ENCODE measurements around the gene EPHA7. TPM values are rescaled to one million over a fixed set of nuclear protein-coding genes. Genes with fewer than 3 reads are reported as not detected.
A peak's percentile ranks its signal among the peaks of the same experiment; 100 is the strongest.

The EPHA7 gene
- total and polyA plus RNA-seq, 2 of the 13 experiments (the other 11 are each of a cell fraction or from before 2014, with no cell fraction given): not detected

- Histone ChIP-seq H3K9ac (ENCODE audit: insufficient read depth, low read depth, low read length) (no peak overlapping the region), H3K4me3 (replicated peaks in 1 of 3; ENCODE audit: insufficient read depth in 1 of 3, low read depth in 2 of 3, low read length in 3 of 3) (no peak overlapping the region), H2AFZ (ENCODE audit: low read length) (no peak overlapping the region), H3K27ac (ENCODE audit: extremely low read length, insufficient read depth, low read length) (no peak overlapping the region), H3K9me3 (ENCODE audit: low read length) (no peaks in the 10 kb centered on the region), H3K36me3 (replicated peaks in 1 of 2; ENCODE audit: control insufficient read depth in 1 of 2, insufficient read depth in 2 of 2, low read length in 2 of 2) (no peaks in the 10 kb centered on the region), H3K27me3 (ENCODE audit: control insufficient read depth in 1 of 2, insufficient read depth in 2 of 2, low read length in 2 of 2) (no peaks in the 10 kb centered on the region), H3K79me2 (ENCODE audit: insufficient read depth, low read length) (no peaks in the 10 kb centered on the region), H4K20me1 (ENCODE audit: insufficient read depth, low read length) (no peaks in the 10 kb centered on the region), H3K4me2 (ENCODE audit: low read depth, low read length) (no peak overlapping the region), H3K4me1 (ENCODE audit: insufficient read depth, low read length) (no peaks in the 10 kb centered on the region)
- FAIRE-seq (no peak), ATAC-seq (no peak), DNase-seq (ENCODE audit: low spot score) (no peak)
- CTCF ChIA-PET (ENCODE audit: low intra/inter-chr PET ratio, low total read pairs): no interaction called here
- POLR2A ChIA-PET: no interaction called here
- BruUV-seq (replicated peaks): no TSS peak
- WGBS (ENCODE audit: low lambda C conversion rate): 10% methylated on average over 3 of the region's 3 CpGs
- intact Hi-C loops (cut with micrococcal nuclease; ENCODE audit: unreplicated experiment) (no loop called here), in situ Hi-C loops (cut with HindIII; ENCODE audit: extremely low pct_ligation_motif_present, low pct_unique_long_range_greater_than_20kb) (no loop called here)
- TF ChIP-seq TP53 (CRISPR knock-in tag; conservative IDR thresholded peaks at IDR 0.05) (no peak), MEIS2 (CRISPR knock-in tag; IDR thresholded peaks at IDR 0.05) (no peak), ZNF44 (CRISPR knock-in tag; IDR thresholded peaks at IDR 0.05) (no peak), ZBTB44 (CRISPR knock-in tag; IDR thresholded peaks at IDR 0.05) (no peak)
Measured at GRCh38 chr6:93235775-93236174, 183.6 kb downstream of the EPHA7 start.

GRCh38 chr6:93226822-93227221, 192.5 kb downstream of the EPHA7 start:
- no peak overlapping the region for H3K4me3 ChIP-seq (replicated peaks in 1 of 3; ENCODE audit: insufficient read depth in 1 of 3, low read depth in 2 of 3, low read length in 3 of 3)
- no peaks in the 10 kb centered on the region for H3K27me3 ChIP-seq (ENCODE audit: control insufficient read depth in 1 of 2, insufficient read depth in 2 of 2, low read length in 2 of 2)
- H3K27ac ChIP-seq (ENCODE audit: extremely low read length, insufficient read depth, low read length): no peak overlapping the region
- BruUV-seq (replicated peaks): no TSS peak
- H3K9me3 ChIP-seq (ENCODE audit: low read length): no peaks in the 10 kb centered on the region
- intact Hi-C loops (cut with micrococcal nuclease; ENCODE audit: unreplicated experiment) (no loop called here), in situ Hi-C loops (cut with HindIII; ENCODE audit: extremely low pct_ligation_motif_present, low pct_unique_long_range_greater_than_20kb) (no loop called here)
- H3K9ac ChIP-seq (ENCODE audit: insufficient read depth, low read depth, low read length): no peak overlapping the region
- H4K20me1 ChIP-seq (ENCODE audit: insufficient read depth, low read length): no peaks in the 10 kb centered on the region
- no peaks in the 10 kb centered on the region for H3K79me2 ChIP-seq (ENCODE audit: insufficient read depth, low read length)
- 0% methylated on average over 1 of the region's 1 CpG for whole genome bisulfite sequencing (ENCODE audit: low lambda C conversion rate)
- H3K4me1 ChIP-seq (ENCODE audit: insufficient read depth, low read length): no peaks in the 10 kb centered on the region
- DNase-seq (ENCODE audit: low spot score): no peak
- no peaks in the 10 kb centered on the region for H3K36me3 ChIP-seq (replicated peaks in 1 of 2; ENCODE audit: control insufficient read depth in 1 of 2, insufficient read depth in 2 of 2, low read length in 2 of 2)
- no peak overlapping the region for H2AFZ ChIP-seq (ENCODE audit: low read length)
- no peak overlapping the region for H3K4me2 ChIP-seq (ENCODE audit: low read depth, low read length)
- ChIA-PET CTCF (ENCODE audit: low intra/inter-chr PET ratio, low total read pairs) (no interaction called here), POLR2A (no interaction called here)
- ATAC-seq: peak; percentile 70
- FAIRE-seq: no peak
- no peak for TF ChIP-seq ZNF580 (CRISPR knock-in tag; IDR thresholded peaks at IDR 0.05; ENCODE audit: borderline replicate concordance, low read depth)
- TF ChIP-seq BCL6 (CRISPR knock-in tag; IDR thresholded peaks at IDR 0.05): 0 out of 2 replicates have a peak, but pooled peaks have one; percentile 24
- no peak for TF ChIP-seq ZHX2 (IDR thresholded peaks at IDR 0.05; ENCODE audit: low read depth)
- no peak for TF ChIP-seq ZHX2 (CRISPR knock-in tag; IDR thresholded peaks at IDR 0.05; ENCODE audit: borderline replicate concordance)
- no peak for TF ChIP-seq CREBL2 (CRISPR knock-in tag; IDR thresholded peaks at IDR 0.05; ENCODE audit: borderline replicate concordance)
- no peak for TF ChIP-seq ZNF781 (CRISPR knock-in tag; IDR thresholded peaks at IDR 0.05; ENCODE audit: borderline replicate concordance, not compliant biosample characterization)
- no peak for TF ChIP-seq SRSF4 (IDR thresholded peaks at IDR 0.05; ENCODE audit: low read depth, low read length, poor library complexity, severe bottlenecking)
